Prostate gland (tissue), 2 donors: ENCODE measurements around the gene CYP2F1.

Source experiments
- POLR2A ChIP-seq: fragments of 450-650 bp; IDR thresholded peaks from one replicate; pipeline ENCODE4 v1.6.1; 2016; ENCODE audit warnings: antibody characterized with exemption, mild to moderate bottlenecking
- POLR2AphosphoS5 ChIP-seq: sonication (generic); formaldehyde crosslinking; IDR thresholded peaks from one replicate; pipeline ENCODE4 v1.6.1; 2017; ENCODE audit warnings: antibody characterized with exemption
- TF ChIP-seq, protein P1 (sequence below), 4 experiments: fragments of 200-600 bp in 2 of 4; fragments of 450-650 bp in 2 of 4; sonication (generic) in 2 of 4; IDR thresholded peaks; 1 replicate in 3 of 4; 2 replicates in 1 of 4; pipeline ENCODE4 v1.5.1; 2016 to 2019; ENCODE audit warnings: antibody characterized with exemption in 4 of 4, mild to moderate bottlenecking in 2 of 4, moderate library complexity in 2 of 4

DNA sequence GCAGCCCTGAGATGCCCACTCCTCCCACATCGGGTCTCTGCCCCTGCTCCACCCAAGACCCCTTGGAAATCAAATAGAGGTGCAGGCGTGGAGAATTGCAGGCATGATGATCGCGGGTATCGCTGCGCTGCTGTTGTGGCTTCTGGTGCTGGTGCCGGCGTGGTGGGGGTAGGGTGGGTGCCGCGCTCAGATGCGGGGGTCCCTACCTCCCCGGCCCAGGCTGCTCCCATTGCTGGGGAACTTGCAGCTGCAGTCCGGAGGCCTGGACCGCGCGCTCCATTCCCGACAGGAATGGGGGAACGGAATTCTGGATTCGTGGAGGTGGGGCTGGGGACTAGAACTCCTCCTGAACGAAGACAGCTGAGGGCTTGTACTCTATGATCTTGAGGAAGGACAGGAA, 20.4 kb downstream of the CYP2F1 start:
- TF ChIP-seq POLR2A (no peak), POLR2AphosphoS5 (no peak)
- TF ChIP-seq, protein P1, sequence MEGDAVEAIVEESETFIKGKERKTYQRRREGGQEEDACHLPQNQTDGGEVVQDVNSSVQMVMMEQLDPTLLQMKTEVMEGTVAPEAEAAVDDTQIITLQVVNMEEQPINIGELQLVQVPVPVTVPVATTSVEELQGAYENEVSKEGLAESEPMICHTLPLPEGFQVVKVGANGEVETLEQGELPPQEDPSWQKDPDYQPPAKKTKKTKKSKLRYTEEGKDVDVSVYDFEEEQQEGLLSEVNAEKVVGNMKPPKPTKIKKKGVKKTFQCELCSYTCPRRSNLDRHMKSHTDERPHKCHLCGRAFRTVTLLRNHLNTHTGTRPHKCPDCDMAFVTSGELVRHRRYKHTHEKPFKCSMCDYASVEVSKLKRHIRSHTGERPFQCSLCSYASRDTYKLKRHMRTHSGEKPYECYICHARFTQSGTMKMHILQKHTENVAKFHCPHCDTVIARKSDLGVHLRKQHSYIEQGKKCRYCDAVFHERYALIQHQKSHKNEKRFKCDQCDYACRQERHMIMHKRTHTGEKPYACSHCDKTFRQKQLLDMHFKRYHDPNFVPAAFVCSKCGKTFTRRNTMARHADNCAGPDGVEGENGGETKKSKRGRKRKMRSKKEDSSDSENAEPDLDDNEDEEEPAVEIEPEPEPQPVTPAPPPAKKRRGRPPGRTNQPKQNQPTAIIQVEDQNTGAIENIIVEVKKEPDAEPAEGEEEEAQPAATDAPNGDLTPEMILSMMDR (IDR thresholded peaks at IDR 0.05): no peak
